ENCODE data around the gene ZNF638. TPM values are rescaled to one million over a fixed set of nuclear protein-coding genes. Genes with fewer than 3 reads are reported as not detected.

Gene ZNF638
- total and polyA plus RNA-seq, 10 of the 15 experiments (the other 5 are each of a cell fraction or from before 2014, with no cell fraction given), result 37.6 to 133 (median 64.5) TPM

- ATAC-seq (no peak), DNase-seq (ENCODE audit: low read depth, low spot score) (no peak), FAIRE-seq (no peak)
- RAD21 ChIA-PET (ENCODE audit: unreplicated experiment), result no interaction called here
- CTCF ChIA-PET, result no interaction called here
- Histone ChIP-seq H3K4me3 (no peak overlapping the region), H3K27me3 (replicated peaks in 1 of 2; ENCODE audit: control insufficient read depth in 2 of 2, insufficient read depth in 2 of 2, low read length in 1 of 2) (no peaks in the 10 kb centered on the region), H3K4me1 (ENCODE audit: control insufficient read depth, insufficient read depth, low read length) (no peaks in the 10 kb centered on the region), H3K9me3 (replicated peaks; ENCODE audit: control insufficient read depth, insufficient read depth, low read length) (no peaks in the 10 kb centered on the region), H3K4me2 (ENCODE audit: control insufficient read depth, insufficient read depth) (no peak overlapping the region), H2AFZ (ENCODE audit: control insufficient read depth, low read depth, low read length) (no peak overlapping the region), H3K9ac (ENCODE audit: control insufficient read depth, insufficient read depth, low read length) (no peak overlapping the region), H3K27ac (ENCODE audit: control insufficient read depth, insufficient read depth) (no peak overlapping the region), H3K36me3 (ENCODE audit: control insufficient read depth in 2 of 2, insufficient read depth in 2 of 2, low read length in 1 of 2) (no peaks in the 10 kb centered on the region), H4K20me1 (ENCODE audit: control insufficient read depth, insufficient read depth) (no peaks in the 10 kb centered on the region), H3K79me2 (ENCODE audit: control insufficient read depth, insufficient read depth, low read length) (no peaks in the 10 kb centered on the region)
- SMC1A ChIA-PET (ENCODE audit: uncharacterized antibody, unreplicated experiment), result interaction anchor here (1.3 kb wide), 1 partner anchor 10 kb away, joined by 4 read pairs; no protein-coding TSS in a partner anchor
- in situ Hi-C loops (cut with MboI), result no loop called here
- no TSS peak for BruUV-seq (replicated peaks)
- intact Hi-C loops (cut with micrococcal nuclease; ENCODE audit: unreplicated experiment), result no loop called here
- no peak for TF ChIP-seq CBFB (IDR thresholded peaks at IDR 0.05; ENCODE audit: low read depth)
- TF ChIP-seq ESRRA (IDR thresholded peaks at IDR 0.05; ENCODE audit: low read length), result no peak
- TF ChIP-seq CHD1 (IDR thresholded peaks at IDR 0.05; ENCODE audit: low read depth, low read length), result no peak
- TF ChIP-seq MTA3 (IDR thresholded peaks at IDR 0.05; ENCODE audit: borderline replicate concordance, low read length), result no peak
- no peak for TF ChIP-seq STAT3 (IDR thresholded peaks at IDR 0.05; ENCODE audit: low read depth, low read length)
- no peak for TF ChIP-seq SMAD5 (IDR thresholded peaks at IDR 0.05; ENCODE audit: low read depth)
- no peak for TF ChIP-seq CBX5 (IDR thresholded peaks at IDR 0.05; ENCODE audit: low read depth)
- TF ChIP-seq JUND (IDR thresholded peaks at IDR 0.05; ENCODE audit: low read depth, low read length), result no peak
- no peak for TF ChIP-seq SRF (IDR thresholded peaks at IDR 0.05; ENCODE audit: low read depth in 2 of 2, low read length in 2 of 2)
- no peak for TF ChIP-seq BCLAF1 (IDR thresholded peaks at IDR 0.05)
- 60% methylated on average over 3 of the region's 3 CpGs for WGBS (ENCODE audit: insufficient coverage, insufficient replicate concordance, low lambda C conversion rate, missing lambda C conversion rate)
- POLR2A ChIA-PET, result no interaction called here
These were observed 24.8 kb upstream of the ZNF638 start for GRCh38 chr2:71306762-71307161.

Measured in GM12878 (cell line).